ENCODE results near the gene SLC38A11.

SLC38A11 gene

DNA sequence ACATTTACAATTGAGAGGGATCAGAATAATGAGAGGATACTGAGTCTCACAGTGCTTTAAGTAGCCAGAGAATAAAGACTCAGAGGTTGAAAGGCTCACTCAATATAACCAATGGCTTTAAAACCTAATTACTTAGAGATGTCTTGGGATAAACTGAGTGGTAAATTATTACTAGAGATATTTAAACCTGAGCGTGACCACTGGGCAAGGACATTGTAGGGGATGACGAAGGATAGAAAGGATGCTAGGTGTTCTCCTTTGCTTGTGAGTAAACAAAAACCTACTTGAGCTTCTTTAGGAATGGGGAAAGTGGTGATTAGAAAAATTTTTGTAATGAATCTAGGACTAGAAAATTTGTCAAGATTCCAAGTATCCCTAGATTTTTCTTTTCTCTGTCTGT is 12.0 kb upstream of the SLC38A11 start:
- Histone ChIP-seq H3K27ac (ENCODE audit: low read length) (no peak overlapping the region), H3K36me3 (ENCODE audit: control insufficient read depth in 1 of 2, insufficient read depth in 2 of 2, low read length in 2 of 2) (no peaks in the 10 kb centered on the region), H3K4me1 (ENCODE audit: control insufficient read depth in 1 of 2, insufficient read depth in 2 of 2, low read length in 2 of 2) (no peaks in the 10 kb centered on the region), H3K9me3 (ENCODE audit: control insufficient read depth in 1 of 2, low read length in 2 of 2) (no peaks in the 10 kb centered on the region), H3K27me3 (ENCODE audit: low read depth, low read length) (no peaks in the 10 kb centered on the region), H3K4me3 (ENCODE audit: low read depth in 1 of 2, low read length in 2 of 2) (no peak overlapping the region)

DNA sequence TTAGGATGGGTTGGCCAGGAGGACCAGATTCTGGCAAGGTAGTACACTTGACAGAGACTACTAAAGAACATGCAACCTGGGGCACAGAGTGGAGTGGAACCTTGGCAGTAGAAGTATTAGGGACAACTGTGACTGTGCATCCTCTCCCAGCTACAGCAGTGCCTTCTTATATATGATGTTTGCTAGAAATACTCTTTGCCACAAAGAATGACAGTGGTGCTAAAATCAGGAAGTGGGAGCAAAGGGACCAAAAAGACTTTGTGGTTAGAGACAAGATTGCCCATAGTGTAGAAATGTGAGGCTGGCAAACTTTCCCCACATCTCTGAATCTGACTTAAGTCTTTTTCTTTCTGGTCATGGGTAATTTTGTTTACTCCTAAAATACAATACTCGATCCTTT is 9.4 kb upstream of the SLC38A11 start:
- H3K27ac ChIP-seq (ENCODE audit: low read length) = no peak overlapping the region
- no peaks in the 10 kb centered on the region for H3K27me3 ChIP-seq (ENCODE audit: low read depth, low read length)
- no peaks in the 10 kb centered on the region for H3K9me3 ChIP-seq (ENCODE audit: control insufficient read depth in 1 of 2, low read length in 2 of 2)
- no peaks in the 10 kb centered on the region for H3K36me3 ChIP-seq (ENCODE audit: control insufficient read depth in 1 of 2, insufficient read depth in 2 of 2, low read length in 2 of 2)
- no peaks in the 10 kb centered on the region for H3K4me1 ChIP-seq (ENCODE audit: control insufficient read depth in 1 of 2, insufficient read depth in 2 of 2, low read length in 2 of 2)
- H3K4me3 ChIP-seq (ENCODE audit: low read depth in 1 of 2, low read length in 2 of 2) = no peak overlapping the region

DNA sequence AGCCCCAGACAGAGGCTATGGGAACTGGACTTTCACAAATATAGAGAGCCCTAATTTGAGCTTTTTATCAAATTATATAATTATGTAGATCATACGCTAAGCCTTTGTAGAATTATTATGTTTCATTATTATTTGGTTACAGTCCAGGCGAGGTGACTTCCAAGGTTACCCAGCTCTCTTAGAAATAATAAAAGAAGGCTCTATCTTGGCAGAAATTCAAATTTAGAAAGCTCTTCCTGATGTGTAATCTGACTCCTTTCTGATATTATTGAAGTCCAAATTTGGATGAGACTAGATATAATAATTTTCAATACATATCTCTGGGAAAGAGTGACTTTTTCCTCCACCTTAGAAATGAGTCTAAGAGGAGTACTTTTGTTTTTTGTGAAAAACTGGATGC is 4.8 kb upstream of the SLC38A11 start:
- H3K27ac ChIP-seq (ENCODE audit: low read length) = no peak overlapping the region
- no peak overlapping the region for H3K4me3 ChIP-seq (ENCODE audit: low read depth in 1 of 2, low read length in 2 of 2)

DNA sequence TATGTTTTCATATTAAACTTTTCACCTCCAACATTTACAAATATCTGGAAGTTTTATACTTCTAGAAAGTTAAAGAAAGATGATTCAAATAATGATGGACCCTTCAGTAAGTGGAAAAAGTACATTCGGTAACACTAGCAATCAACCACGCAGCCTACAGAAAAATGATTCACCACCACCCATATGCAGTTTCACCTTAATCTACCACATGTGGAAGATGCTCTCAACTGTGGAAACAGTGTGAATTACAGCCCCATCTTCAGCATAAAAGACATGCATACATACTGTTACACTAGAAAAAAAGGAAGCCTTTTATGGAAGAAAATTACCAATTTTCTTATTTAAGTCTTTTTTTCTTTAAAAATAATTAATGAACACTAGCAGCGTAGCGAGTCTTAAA is 1.1 kb downstream of the SLC38A11 start:
- H3K4me3 ChIP-seq (ENCODE audit: low read depth in 1 of 2, low read length in 2 of 2) = no peak overlapping the region

More for the DNA sequence above, 4.8 kb upstream of the SLC38A11 start:
- peaks cover 0 to under 1% of the 10 kb centered on the region in 2 donors for H3K4me1 ChIP-seq (ENCODE audit: control insufficient read depth in 1 of 2, insufficient read depth in 2 of 2, low read length in 2 of 2)
- H3K27me3 ChIP-seq (ENCODE audit: low read depth, low read length) = no peaks in the 10 kb centered on the region
- H3K9me3 ChIP-seq (ENCODE audit: control insufficient read depth in 1 of 2, low read length in 2 of 2) = no peaks in the 10 kb centered on the region
- H3K36me3 ChIP-seq (ENCODE audit: control insufficient read depth in 1 of 2, insufficient read depth in 2 of 2, low read length in 2 of 2) = no peaks in the 10 kb centered on the region

DNA sequence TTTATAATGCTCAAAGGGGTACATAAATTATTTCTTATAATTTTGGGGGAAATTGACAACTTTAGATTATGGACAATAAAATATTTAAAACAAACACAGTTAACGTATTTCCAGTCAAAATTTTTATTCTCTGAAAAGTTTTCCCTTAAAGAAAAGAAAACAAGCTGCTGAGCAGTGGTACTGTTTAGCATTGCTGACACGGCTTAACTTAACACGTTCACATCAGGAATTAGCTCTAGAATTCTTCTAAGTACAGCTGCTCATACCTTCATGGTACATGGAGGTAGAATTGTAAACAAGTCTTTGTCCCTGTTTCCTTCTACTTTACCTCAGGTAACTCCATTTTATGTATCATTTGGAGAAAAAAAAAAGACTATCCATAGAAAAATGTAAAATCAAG is 2.0 kb downstream of the SLC38A11 start:
- Histone ChIP-seq H3K4me3 (ENCODE audit: low read depth in 1 of 2, low read length in 2 of 2) (no peak overlapping the region), H3K27ac (ENCODE audit: low read length) (no peak overlapping the region), H3K9me3 (ENCODE audit: control insufficient read depth in 1 of 2, low read length in 2 of 2) (no peaks in the 10 kb centered on the region), H3K4me1 (ENCODE audit: control insufficient read depth in 1 of 2, insufficient read depth in 2 of 2, low read length in 2 of 2) (peaks cover 3 to 5% of the 10 kb centered on the region in 2 donors), H3K27me3 (ENCODE audit: low read depth, low read length) (no peaks in the 10 kb centered on the region), H3K36me3 (ENCODE audit: control insufficient read depth in 1 of 2, insufficient read depth in 2 of 2, low read length in 2 of 2) (no peaks in the 10 kb centered on the region)

More for the DNA sequence above, 1.1 kb downstream of the SLC38A11 start:
- Histone ChIP-seq H3K27me3 (ENCODE audit: low read depth, low read length) (no peaks in the 10 kb centered on the region), H3K9me3 (ENCODE audit: control insufficient read depth in 1 of 2, low read length in 2 of 2) (no peaks in the 10 kb centered on the region), H3K4me1 (ENCODE audit: control insufficient read depth in 1 of 2, insufficient read depth in 2 of 2, low read length in 2 of 2) (peaks cover 3 to 5% of the 10 kb centered on the region in 2 donors), H3K36me3 (ENCODE audit: control insufficient read depth in 1 of 2, insufficient read depth in 2 of 2, low read length in 2 of 2) (no peaks in the 10 kb centered on the region), H3K27ac (ENCODE audit: low read length) (no peak overlapping the region)

- no peaks in the 10 kb centered on the region for H3K27me3 ChIP-seq (ENCODE audit: low read depth, low read length)
- no peak overlapping the region for H3K27ac ChIP-seq (ENCODE audit: low read length)
- no peaks in the 10 kb centered on the region for H3K36me3 ChIP-seq (ENCODE audit: control insufficient read depth in 1 of 2, insufficient read depth in 2 of 2, low read length in 2 of 2)
- peaks cover 3 to 5% of the 10 kb centered on the region in 2 donors for H3K4me1 ChIP-seq (ENCODE audit: control insufficient read depth in 1 of 2, insufficient read depth in 2 of 2, low read length in 2 of 2)
- no peak overlapping the region for H3K4me3 ChIP-seq (ENCODE audit: low read depth in 1 of 2, low read length in 2 of 2)
- no peaks in the 10 kb centered on the region for H3K9me3 ChIP-seq (ENCODE audit: control insufficient read depth in 1 of 2, low read length in 2 of 2)
Observed at GRCh38 chr2:164952057-164952702, 3.1 kb downstream of the SLC38A11 start.

DNA sequence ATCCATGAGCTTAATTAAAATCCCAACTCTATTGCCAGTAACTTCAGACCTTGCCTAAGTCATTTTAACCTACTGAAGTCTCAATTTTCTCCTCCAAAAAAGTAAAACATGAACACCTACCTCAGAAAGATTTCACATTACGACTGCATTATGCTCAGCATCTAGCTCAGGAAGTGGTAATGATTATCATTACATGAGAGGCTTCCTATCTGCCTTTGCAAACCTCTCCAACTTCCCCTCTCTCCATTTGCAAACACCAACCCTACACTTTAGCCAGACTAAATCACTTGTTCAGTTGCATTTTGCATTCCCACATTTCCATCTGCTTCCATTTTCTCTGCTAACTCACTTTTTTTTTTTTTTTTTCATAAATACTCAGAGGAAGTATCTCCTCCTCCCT is 6.8 kb downstream of the SLC38A11 start:
- no peaks in the 10 kb centered on the region for H3K27me3 ChIP-seq (ENCODE audit: low read depth, low read length)
- no peaks in the 10 kb centered on the region for H3K4me1 ChIP-seq (ENCODE audit: control insufficient read depth in 1 of 2, insufficient read depth in 2 of 2, low read length in 2 of 2)
- no peaks in the 10 kb centered on the region for H3K36me3 ChIP-seq (ENCODE audit: control insufficient read depth in 1 of 2, insufficient read depth in 2 of 2, low read length in 2 of 2)
- no peak overlapping the region for H3K4me3 ChIP-seq (ENCODE audit: low read depth in 1 of 2, low read length in 2 of 2)
- H3K9me3 ChIP-seq (ENCODE audit: control insufficient read depth in 1 of 2, low read length in 2 of 2) = no peaks in the 10 kb centered on the region
- H3K27ac ChIP-seq (ENCODE audit: low read length) = no peak overlapping the region

- no peaks in the 10 kb centered on the region for H3K9me3 ChIP-seq (ENCODE audit: control insufficient read depth in 1 of 2, low read length in 2 of 2)
- no peak overlapping the region for H3K27ac ChIP-seq (ENCODE audit: low read length)
- H3K36me3 ChIP-seq (ENCODE audit: control insufficient read depth in 1 of 2, insufficient read depth in 2 of 2, low read length in 2 of 2) = no peaks in the 10 kb centered on the region
- no peaks in the 10 kb centered on the region for H3K4me1 ChIP-seq (ENCODE audit: control insufficient read depth in 1 of 2, insufficient read depth in 2 of 2, low read length in 2 of 2)
- no peak overlapping the region for H3K4me3 ChIP-seq (ENCODE audit: low read depth in 1 of 2, low read length in 2 of 2)
- no peaks in the 10 kb centered on the region for H3K27me3 ChIP-seq (ENCODE audit: low read depth, low read length)
Observed at GRCh38 chr2:164947281-164947680, 8.0 kb downstream of the SLC38A11 start.

DNA sequence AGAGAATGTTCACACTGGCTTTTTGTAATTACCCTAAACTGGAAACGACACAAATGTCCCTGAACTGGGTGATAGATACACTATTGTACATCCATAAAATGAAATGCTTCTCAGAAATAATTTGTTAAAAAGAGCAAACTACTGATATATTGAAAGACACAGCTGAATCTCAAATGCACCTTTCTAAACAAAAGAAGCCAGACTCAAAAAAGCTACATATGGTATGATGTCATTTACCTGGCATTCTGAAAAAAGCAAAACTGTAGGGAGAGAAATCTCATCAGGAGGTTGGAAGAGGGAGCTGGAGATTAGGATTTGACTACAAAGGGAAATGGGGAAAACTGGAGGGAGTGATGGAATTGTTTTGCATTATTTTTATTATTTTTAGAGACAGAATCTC is 12.0 kb downstream of the SLC38A11 start:
- Histone ChIP-seq H3K36me3 (ENCODE audit: control insufficient read depth in 1 of 2, insufficient read depth in 2 of 2, low read length in 2 of 2) (no peaks in the 10 kb centered on the region), H3K4me3 (ENCODE audit: low read depth in 1 of 2, low read length in 2 of 2) (no peak overlapping the region), H3K4me1 (ENCODE audit: control insufficient read depth in 1 of 2, insufficient read depth in 2 of 2, low read length in 2 of 2) (no peaks in the 10 kb centered on the region), H3K27ac (ENCODE audit: low read length) (no peak overlapping the region), H3K27me3 (ENCODE audit: low read depth, low read length) (no peaks in the 10 kb centered on the region), H3K9me3 (ENCODE audit: control insufficient read depth in 1 of 2, low read length in 2 of 2) (no peaks in the 10 kb centered on the region)

- Histone ChIP-seq H3K4me3 (ENCODE audit: low read depth in 1 of 2, low read length in 2 of 2) (no peak overlapping the region), H3K27ac (ENCODE audit: low read length) (no peak overlapping the region), H3K4me1 (ENCODE audit: control insufficient read depth in 1 of 2, insufficient read depth in 2 of 2, low read length in 2 of 2) (peaks cover 0 to 5% of the 10 kb centered on the region in 2 donors), H3K36me3 (ENCODE audit: control insufficient read depth in 1 of 2, insufficient read depth in 2 of 2, low read length in 2 of 2) (no peaks in the 10 kb centered on the region), H3K9me3 (ENCODE audit: control insufficient read depth in 1 of 2, low read length in 2 of 2) (no peaks in the 10 kb centered on the region), H3K27me3 (ENCODE audit: low read depth, low read length) (no peaks in the 10 kb centered on the region)
Observed at GRCh38 chr2:164937864-164938401, 17.4 kb downstream of the SLC38A11 start.

GRCh38 chr2:164935118-164936101 is 19.9 kb downstream of the SLC38A11 start:
- Histone ChIP-seq H3K4me3 (ENCODE audit: low read depth in 1 of 2, low read length in 2 of 2) (no peak overlapping the region), H3K36me3 (ENCODE audit: control insufficient read depth in 1 of 2, insufficient read depth in 2 of 2, low read length in 2 of 2) (no peaks in the 10 kb centered on the region), H3K9me3 (ENCODE audit: control insufficient read depth in 1 of 2, low read length in 2 of 2) (no peaks in the 10 kb centered on the region), H3K27me3 (ENCODE audit: low read depth, low read length) (no peaks in the 10 kb centered on the region), H3K4me1 (ENCODE audit: control insufficient read depth in 1 of 2, insufficient read depth in 2 of 2, low read length in 2 of 2) (peaks cover 0 to 5% of the 10 kb centered on the region in 2 donors), H3K27ac (ENCODE audit: low read length) (no peak overlapping the region)

Data from muscle layer of duodenum (tissue), 2 donors.